Measurements from ENCODE around the gene SOX4.

- TF ChIP-seq EZH2 (IDR thresholded peaks at IDR 0.05; ENCODE audit: insufficient read depth, poor library complexity, severe bottlenecking), result no peak
- TF ChIP-seq EZH2phosphoT487 (IDR thresholded peaks at IDR 0.05; ENCODE audit: insufficient read depth, low read depth), result no peak
These were observed 17.9 kb downstream of the SOX4 start for GRCh38 chr6:21611485-21611884.
